ENCODE results near the gene BTBD9. TPM values are rescaled to one million over a fixed set of nuclear protein-coding genes. Genes with fewer than 3 reads are reported as not detected.

BTBD9 gene
- total RNA-seq, 4 donors from 2014 or later = 9.2 to 16.3 (median 11.6) TPM

GRCh38 chr6:38119516-38119915, 520.2 kb downstream of the BTBD9 start:
- no peak overlapping the region for H3K27ac ChIP-seq
- DNase-seq = no peak
- TF ChIP-seq, protein P1, sequence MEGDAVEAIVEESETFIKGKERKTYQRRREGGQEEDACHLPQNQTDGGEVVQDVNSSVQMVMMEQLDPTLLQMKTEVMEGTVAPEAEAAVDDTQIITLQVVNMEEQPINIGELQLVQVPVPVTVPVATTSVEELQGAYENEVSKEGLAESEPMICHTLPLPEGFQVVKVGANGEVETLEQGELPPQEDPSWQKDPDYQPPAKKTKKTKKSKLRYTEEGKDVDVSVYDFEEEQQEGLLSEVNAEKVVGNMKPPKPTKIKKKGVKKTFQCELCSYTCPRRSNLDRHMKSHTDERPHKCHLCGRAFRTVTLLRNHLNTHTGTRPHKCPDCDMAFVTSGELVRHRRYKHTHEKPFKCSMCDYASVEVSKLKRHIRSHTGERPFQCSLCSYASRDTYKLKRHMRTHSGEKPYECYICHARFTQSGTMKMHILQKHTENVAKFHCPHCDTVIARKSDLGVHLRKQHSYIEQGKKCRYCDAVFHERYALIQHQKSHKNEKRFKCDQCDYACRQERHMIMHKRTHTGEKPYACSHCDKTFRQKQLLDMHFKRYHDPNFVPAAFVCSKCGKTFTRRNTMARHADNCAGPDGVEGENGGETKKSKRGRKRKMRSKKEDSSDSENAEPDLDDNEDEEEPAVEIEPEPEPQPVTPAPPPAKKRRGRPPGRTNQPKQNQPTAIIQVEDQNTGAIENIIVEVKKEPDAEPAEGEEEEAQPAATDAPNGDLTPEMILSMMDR (IDR thresholded peaks at IDR 0.05) = no peak
- no peak for TF ChIP-seq POLR2A (IDR thresholded peaks at IDR 0.05)
- H3K4me1 ChIP-seq = peaks cover 0 to 37% (median 4%) of the 10 kb centered on the region in 3 donors
- no peak overlapping the region for H3K4me3 ChIP-seq
- intact Hi-C loops (cut with DNase I) = no loop called here
- no peaks in the 10 kb centered on the region for H3K27me3 ChIP-seq
- 78% methylated on average over 6 of the region's 6 CpGs for WGBS, 2 donors
- peaks cover 0 to 68% (median 0%) of the 10 kb centered on the region in 3 donors for H3K36me3 ChIP-seq
- H3K9me3 ChIP-seq = no peaks in the 10 kb centered on the region

GRCh38 chr6:38118791-38119365, 520.9 kb downstream of the BTBD9 start:
- Histone ChIP-seq H3K27me3 (no peaks in the 10 kb centered on the region), H3K27ac (no peak overlapping the region), H3K36me3 (peaks cover 0 to 62% (median 0%) of the 10 kb centered on the region in 3 donors), H3K9me3 (no peaks in the 10 kb centered on the region), H3K4me1 (peaks cover 0 to 43% (median 6%) of the 10 kb centered on the region in 3 donors), H3K4me3 (no peak overlapping the region)
- intact Hi-C loops (cut with DNase I) = no loop called here
- TF ChIP-seq POLR2A (IDR thresholded peaks at IDR 0.05) = no peak
- TF ChIP-seq, protein P1 (IDR thresholded peaks at IDR 0.05) = no peak
- 43 to 44% methylated on average over 1 to 2 of the region's 2 CpGs for WGBS, 2 donors
- DNase-seq = no peak

Small RNAs within 50 kb of the gene (small RNA-seq; reads per million reads assigned to genes)
- 0 reads per million in 4 donors for gene RF00019
- 0 to 0.14 (median 0) reads per million in 4 donors for gene RF00279

Other genes with a start within 250 kb of the BTBD9 start
- gene GLO1, start 63.2 kb upstream of the BTBD9 start, total RNA-seq = 100 to 1,000 TPM in 1 of 4 donors, 10 to 100 TPM in 3; 53.4 to 104 (median 76.1) TPM
- gene DNAH8, start 75.4 kb upstream of the BTBD9 start, total RNA-seq = under 1 TPM in 2 of 4 donors, not detected in 2; under 0.01 to 0.03 TPM